Measurements from ENCODE around the gene ICA1L. TPM values are rescaled to one million over a fixed set of nuclear protein-coding genes. Genes with fewer than 3 reads are reported as not detected.

ICA1L gene
- total RNA-seq, 3 donors from 2014 or later = 3.3 to 4.7 (median 4.0) TPM

DNA sequence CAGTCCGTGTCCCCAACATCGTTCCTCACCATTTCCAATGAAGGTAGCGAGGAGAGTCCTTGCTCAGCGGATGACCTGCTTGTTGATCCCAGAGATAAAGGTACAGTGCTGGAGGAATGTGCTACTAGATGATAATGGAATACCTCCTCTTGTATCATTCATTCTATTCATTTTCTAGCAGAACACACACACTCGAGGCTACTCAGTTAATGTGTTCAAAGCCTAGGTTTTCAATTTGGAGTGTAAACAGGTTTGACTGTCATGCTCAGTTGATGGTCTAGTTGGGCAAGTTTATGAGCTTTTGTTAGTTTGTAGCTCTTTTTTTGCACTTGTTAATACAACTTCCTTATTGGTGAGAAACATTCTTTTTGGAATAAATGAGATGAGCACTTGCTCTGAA, 114.2 kb downstream of the ICA1L start:
- no peak for ATAC-seq
- peaks cover 22% of the 10 kb centered on the region for H3K4me1 Mint-ChIP-seq (ENCODE audit: low read depth)
- H3K4me3 Mint-ChIP-seq = no peak overlapping the region
- peaks cover 35% of the 10 kb centered on the region for H3K36me3 Mint-ChIP-seq (ENCODE audit: insufficient read depth)
- DNase-seq = no peak
- no peaks in the 10 kb centered on the region for H3K9me3 Mint-ChIP-seq
- H3K27me3 Mint-ChIP-seq (ENCODE audit: low read depth) = no peaks in the 10 kb centered on the region

DNA sequence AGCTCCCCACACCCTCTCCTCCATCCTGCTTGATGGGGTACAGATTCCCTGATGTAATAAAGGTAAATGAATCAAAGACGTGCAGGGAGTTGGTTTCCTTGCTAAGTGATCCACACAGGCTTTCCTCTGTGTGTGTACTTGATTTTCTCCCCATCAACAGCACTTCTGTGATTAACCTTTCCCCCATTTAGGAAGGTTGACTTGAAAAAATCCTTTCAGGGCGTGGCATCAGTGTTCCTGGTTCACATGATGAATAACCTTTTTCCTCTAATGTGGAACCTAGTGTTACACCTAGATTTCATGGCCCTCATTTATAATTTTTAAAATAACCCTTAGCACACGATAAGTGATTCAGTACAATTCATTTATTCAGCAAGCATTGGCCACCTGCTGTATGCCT, 115.0 kb downstream of the ICA1L start:
- Mint-ChIP-seq H3K4me1 (ENCODE audit: low read depth) (peaks cover 22% of the 10 kb centered on the region), H3K36me3 (ENCODE audit: insufficient read depth) (peaks cover 35% of the 10 kb centered on the region), H3K9me3 (no peaks in the 10 kb centered on the region)

GRCh38 chr2:202754936-202755335, 116.6 kb downstream of the ICA1L start:
- no peak overlapping the region for H3K4me3 Mint-ChIP-seq
- DNase-seq (no peak), ATAC-seq (no peak)
- no peaks in the 10 kb centered on the region for H3K9me3 Mint-ChIP-seq
- H3K27me3 Mint-ChIP-seq (ENCODE audit: low read depth) = no peaks in the 10 kb centered on the region
- H3K36me3 Mint-ChIP-seq (ENCODE audit: insufficient read depth) = peaks cover 27% of the 10 kb centered on the region
- peaks cover 26% of the 10 kb centered on the region for H3K4me1 Mint-ChIP-seq (ENCODE audit: low read depth)

More for the DNA sequence above, 115.0 kb downstream of the ICA1L start:
- ATAC-seq (no peak), DNase-seq (no peak)
- Mint-ChIP-seq H3K4me3 (no peak overlapping the region), H3K27me3 (ENCODE audit: low read depth) (no peaks in the 10 kb centered on the region)

- Mint-ChIP-seq H3K4me3 (no peak overlapping the region), H3K36me3 (ENCODE audit: insufficient read depth) (peaks cover 16% of the 10 kb centered on the region), H3K27me3 (ENCODE audit: low read depth) (no peaks in the 10 kb centered on the region), H3K4me1 (ENCODE audit: low read depth) (peaks cover 40% of the 10 kb centered on the region), H3K9me3 (no peaks in the 10 kb centered on the region)
- ATAC-seq = no peak
- no peak for DNase-seq
Measured at GRCh38 chr2:202752071-202752470, 119.5 kb downstream of the ICA1L start.

DNA sequence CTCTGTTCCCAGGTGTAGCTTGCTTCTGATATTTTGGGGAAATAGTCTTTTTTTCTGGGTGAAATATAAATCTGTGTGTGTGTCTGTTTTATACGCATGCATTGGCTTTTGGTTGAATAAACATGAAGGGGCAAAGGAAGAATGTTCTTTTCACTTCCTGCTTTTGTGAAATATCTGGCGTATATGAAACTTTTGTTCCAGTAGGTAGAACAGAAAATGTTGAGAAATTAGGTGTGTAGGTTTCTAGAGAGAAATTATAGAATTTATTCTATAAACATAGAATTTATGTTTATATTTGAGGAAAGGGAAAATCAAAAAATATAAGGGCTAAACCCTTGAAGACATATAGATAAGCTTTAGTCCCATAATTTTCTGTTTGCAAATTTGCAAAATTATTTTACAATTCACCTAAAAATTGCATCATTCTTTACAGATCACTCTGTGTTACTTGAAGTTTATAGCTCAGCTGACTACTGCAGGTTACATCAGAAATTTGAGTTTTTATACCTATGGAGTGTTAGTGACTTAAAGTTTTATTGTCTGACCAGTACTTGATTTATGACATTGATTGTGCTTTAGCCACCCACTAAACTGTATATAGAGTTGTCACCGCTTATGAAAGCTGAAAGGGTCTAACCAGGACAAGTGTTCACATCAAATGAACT, 120.7 kb downstream of the ICA1L start:
- Mint-ChIP-seq H3K36me3 (ENCODE audit: insufficient read depth) (peaks cover 17% of the 10 kb centered on the region), H3K4me1 (ENCODE audit: low read depth) (peaks cover 40% of the 10 kb centered on the region), H3K27me3 (ENCODE audit: low read depth) (no peaks in the 10 kb centered on the region), H3K4me3 (no peak overlapping the region), H3K9me3 (peaks cover 5% of the 10 kb centered on the region)
- ATAC-seq (no peak), DNase-seq (no peak)

DNA sequence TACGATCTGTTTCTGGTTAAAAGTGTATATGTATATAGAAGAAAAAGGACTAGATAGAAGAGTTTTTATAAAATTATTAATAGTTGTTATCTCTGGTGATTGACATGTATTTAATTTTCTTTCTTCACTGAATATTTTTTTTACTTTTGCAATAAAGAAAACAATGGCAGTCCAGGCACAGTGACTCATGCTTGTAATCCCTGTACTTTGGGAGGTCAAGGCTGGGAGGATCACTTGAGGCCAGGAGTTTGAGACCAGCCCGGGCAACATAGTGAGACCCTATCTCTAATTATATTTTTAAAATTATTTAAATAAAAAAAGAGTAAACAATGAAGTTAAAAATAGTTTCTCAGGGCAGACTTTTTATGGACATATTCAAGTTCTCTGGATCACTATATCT, 122.1 kb downstream of the ICA1L start:
- H3K4me1 Mint-ChIP-seq (ENCODE audit: low read depth) = peaks cover 42% of the 10 kb centered on the region

DNA sequence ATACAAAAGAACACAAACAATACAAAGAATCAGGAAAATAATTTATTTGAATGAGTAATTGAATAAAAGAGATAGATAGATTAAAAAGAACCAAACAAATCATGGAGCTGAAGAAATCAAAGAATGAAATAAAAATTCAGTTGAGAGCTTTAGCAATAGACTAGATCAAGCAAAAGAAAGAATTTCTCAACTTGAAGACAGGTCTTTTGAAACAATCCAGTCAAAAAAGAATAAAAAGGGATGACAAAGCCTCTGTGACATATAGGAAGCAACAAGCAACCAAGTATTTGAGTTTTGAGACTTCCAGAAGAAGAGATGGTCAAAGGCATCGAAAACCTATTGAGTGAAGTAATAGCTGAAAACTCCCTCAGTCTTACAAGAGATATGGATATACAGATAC, 128.0 kb downstream of the ICA1L start:
- peaks cover 29% of the 10 kb centered on the region for H3K9me3 Mint-ChIP-seq
- H3K27me3 Mint-ChIP-seq (ENCODE audit: low read depth) = no peaks in the 10 kb centered on the region
- ATAC-seq (no peak), DNase-seq (no peak)
- H3K4me1 Mint-ChIP-seq (ENCODE audit: low read depth) = peaks cover 6% of the 10 kb centered on the region
- peaks cover 34% of the 10 kb centered on the region for H3K36me3 Mint-ChIP-seq (ENCODE audit: insufficient read depth)
- no peak overlapping the region for H3K4me3 Mint-ChIP-seq

More for the DNA sequence above, 122.1 kb downstream of the ICA1L start:
- DNase-seq (no peak), ATAC-seq (no peak)
- Mint-ChIP-seq H3K9me3 (peaks cover 13% of the 10 kb centered on the region), H3K27me3 (ENCODE audit: low read depth) (no peaks in the 10 kb centered on the region), H3K4me3 (no peak overlapping the region), H3K36me3 (ENCODE audit: insufficient read depth) (peaks cover 20% of the 10 kb centered on the region)

DNA sequence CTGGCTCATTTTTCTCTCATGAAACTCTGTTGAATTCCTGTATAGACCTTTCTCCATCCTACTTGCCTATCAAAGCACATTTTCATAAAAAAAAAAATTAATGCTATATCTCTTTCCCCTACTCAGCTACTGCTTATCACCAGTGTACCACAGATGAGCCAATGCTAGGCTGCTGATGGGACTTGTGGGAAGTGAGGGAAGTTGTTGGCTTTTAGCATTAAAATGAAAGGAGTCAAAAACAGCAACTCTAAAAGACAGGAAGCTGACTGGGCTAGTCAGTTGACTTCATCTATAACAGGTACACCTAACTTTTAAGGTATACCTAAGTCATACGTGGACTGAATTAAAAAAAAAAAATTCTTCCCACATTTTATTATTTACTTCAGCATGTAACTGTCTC, 134.7 kb downstream of the ICA1L start:
- H3K27me3 Mint-ChIP-seq (ENCODE audit: low read depth) = no peaks in the 10 kb centered on the region
- ATAC-seq (no peak), DNase-seq (no peak)
- peaks cover 42% of the 10 kb centered on the region for H3K36me3 Mint-ChIP-seq (ENCODE audit: insufficient read depth)
- peaks cover 9% of the 10 kb centered on the region for H3K9me3 Mint-ChIP-seq
- H3K4me1 Mint-ChIP-seq (ENCODE audit: low read depth) = peaks cover 12% of the 10 kb centered on the region
- H3K4me3 Mint-ChIP-seq = no peak overlapping the region

DNA sequence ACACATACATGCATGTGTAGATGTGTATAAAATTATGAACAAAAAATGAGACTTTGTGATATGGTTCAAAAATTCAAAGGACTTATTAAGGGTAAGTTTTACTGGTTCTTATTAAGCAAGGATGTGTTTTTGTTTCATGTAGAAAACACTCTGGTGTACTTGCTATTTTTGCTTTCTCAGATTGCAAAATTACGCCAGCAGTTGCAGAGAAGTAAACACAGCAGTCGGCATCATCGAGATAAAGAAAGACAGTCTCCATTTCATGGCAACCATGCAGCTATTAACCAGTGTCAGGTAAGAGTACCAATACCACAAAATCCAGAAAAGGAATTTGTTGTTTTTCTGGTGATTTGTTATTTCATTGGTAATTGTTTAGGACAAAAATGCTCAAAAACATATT, 145.5 kb downstream of the ICA1L start:
- Mint-ChIP-seq H3K4me1 (ENCODE audit: low read depth) (peaks cover 13% of the 10 kb centered on the region), H3K4me3 (no peak overlapping the region), H3K36me3 (ENCODE audit: insufficient read depth) (peaks cover 27% of the 10 kb centered on the region), H3K27me3 (ENCODE audit: low read depth) (no peaks in the 10 kb centered on the region), H3K9me3 (no peaks in the 10 kb centered on the region)
- DNase-seq (no peak), ATAC-seq (no peak)

DNA sequence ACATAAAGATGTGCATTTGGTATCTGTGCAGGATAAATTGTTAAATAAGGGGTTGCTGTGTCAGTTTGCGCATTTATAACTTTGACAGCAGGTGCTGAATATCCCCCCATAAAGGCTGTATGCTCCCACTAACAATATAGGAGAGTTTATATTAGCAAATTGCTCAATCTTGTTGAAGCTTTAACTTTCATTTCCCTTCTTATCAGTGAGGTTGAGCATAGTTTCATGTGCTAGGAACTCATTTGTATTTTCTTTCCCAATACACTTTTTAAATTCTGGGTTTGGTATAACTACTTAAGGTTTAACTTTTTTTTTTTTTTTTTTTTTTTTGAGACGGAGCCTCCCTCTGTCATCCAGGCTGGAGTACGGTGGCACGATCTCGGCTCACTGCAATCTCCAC, 147.8 kb downstream of the ICA1L start:
- H3K4me1 Mint-ChIP-seq (ENCODE audit: low read depth) = peaks cover 22% of the 10 kb centered on the region
- ATAC-seq (no peak), DNase-seq (no peak)
- H3K27me3 Mint-ChIP-seq (ENCODE audit: low read depth) = no peaks in the 10 kb centered on the region
- no peak overlapping the region for H3K4me3 Mint-ChIP-seq
- H3K9me3 Mint-ChIP-seq = no peaks in the 10 kb centered on the region
- peaks cover 12% of the 10 kb centered on the region for H3K36me3 Mint-ChIP-seq (ENCODE audit: insufficient read depth)

Other genes with a start within 250 kb of the ICA1L start
- 10 to 100 TPM in 2 of 3 donors, 1 to 10 TPM in 1; 9.2 to 12.0 (median 10.8) TPM for gene FAM117B, start 236.8 kb downstream of the ICA1L start, total RNA-seq
- gene WDR12, start 39.9 kb upstream of the ICA1L start, total RNA-seq = 100 to 1,000 TPM; 172 to 219 (median 211) TPM
- gene CARF, start 40.5 kb upstream of the ICA1L start, total RNA-seq = 1 to 10 TPM; 1.2 to 1.5 (median 1.4) TPM
- 1 to 10 TPM; 3.5 to 5.1 (median 5.0) TPM for gene NBEAL1, start 143.1 kb upstream of the ICA1L start, total RNA-seq